Activated CD4-positive, alpha-beta T cell treated with anti-CD3 and anti-CD28 coated beads for 48 hours (primary cell): ENCODE results near the gene BEAN1.
"Not testable (repeated sequence)": the region's sequence is repeated elsewhere in the genome, so short reads cannot be mapped to it uniquely, and the experiment has no call there.

Source experiments
- DNase-seq: peaks from one replicate; pipeline ENCODE4 v3.0.0-alpha.2; 2020

Gene BEAN1

DNA sequence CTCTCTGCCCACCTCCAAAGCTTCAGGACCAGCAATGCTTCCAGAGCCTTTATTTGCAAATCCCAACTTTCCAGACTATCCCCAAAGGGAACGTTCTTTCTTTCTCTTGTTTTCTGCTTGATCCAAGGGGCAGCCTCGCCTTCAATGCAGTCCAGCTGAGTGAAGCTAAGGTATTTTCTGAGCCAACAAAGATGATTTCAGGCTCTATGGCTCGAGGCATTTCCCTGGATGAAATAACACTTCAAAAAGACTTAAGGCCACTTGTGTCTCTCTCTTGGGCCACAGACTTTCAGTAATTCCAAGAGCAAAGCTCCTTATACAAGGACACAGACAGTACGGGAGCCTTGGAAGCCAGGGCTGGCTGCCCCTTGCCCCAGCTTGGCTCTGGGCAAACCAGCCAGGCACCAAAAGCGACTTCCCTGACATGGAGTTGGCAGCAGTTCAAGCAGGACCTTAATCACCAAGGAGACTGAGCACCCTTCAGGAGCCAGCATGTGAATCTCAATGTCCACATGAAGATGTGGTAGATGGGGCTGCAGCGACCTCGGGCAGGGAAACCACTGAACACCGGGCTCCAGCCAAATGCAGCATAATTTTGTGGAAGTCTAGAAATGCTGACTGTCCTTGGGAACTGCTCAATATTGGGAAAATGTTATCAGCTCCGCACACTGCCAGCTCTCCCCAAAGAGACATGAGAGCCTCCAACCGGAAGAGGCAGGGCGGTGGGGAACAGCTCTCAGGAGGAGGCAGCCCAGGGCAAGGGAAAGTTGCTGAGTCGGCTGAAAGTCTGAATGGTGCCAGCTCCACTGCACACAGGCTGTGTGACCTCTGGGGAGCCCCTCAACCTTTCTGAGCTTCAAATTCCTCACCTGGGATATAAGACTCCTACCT lies 83.9 kb downstream of the BEAN1 start:
- DNase-seq, result no peak

GRCh38 chr16:66511602-66512271 lies 84.6 kb downstream of the BEAN1 start:
- DNase-seq, result no peak

DNA sequence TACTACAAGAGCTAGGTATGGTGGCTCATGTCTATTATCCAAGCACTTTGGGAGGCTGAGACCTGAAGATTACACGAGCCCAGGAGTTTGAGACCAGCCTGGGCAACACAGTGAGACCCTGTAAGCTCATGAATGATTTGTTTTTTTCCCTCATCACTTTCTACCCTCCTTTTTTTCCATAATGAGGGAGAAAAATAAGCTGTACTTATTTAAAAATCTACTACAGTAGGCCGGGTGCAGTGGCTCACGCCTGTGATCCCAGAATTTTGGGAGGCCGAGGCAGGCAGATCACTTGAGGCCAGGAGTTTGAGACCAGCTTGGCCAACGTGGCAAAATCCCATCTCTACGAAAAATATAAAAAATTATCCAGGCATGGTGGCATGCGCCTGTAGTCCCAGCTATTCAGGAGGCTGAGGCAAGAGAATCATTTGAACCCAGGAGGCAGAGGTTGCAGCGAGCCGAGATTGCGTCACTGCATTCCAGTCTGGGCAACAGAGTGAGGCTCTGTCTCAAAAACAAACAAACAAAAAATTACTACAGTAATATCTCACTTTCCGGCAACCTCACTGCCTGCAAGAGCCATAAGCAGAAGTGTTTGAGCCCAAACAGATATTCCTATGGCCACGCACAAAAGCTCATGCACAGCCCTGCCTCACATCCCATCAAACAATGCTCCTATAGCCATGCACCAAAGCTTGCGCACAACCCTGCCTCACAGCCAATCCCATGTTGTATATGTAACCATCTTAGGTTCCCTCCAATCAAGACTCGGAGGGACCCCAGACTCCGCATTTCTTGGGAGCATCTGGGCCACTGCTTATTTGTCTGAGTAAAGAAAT lies 85.4 kb downstream of the BEAN1 start:
- no peak for DNase-seq

- DNase-seq, result no peak
Measured at GRCh38 chr16:66513111-66513723, 86.1 kb downstream of the BEAN1 start.

- DNase-seq, result not testable (repeated sequence)
Measured at GRCh38 chr16:66514391-66514790, 87.3 kb downstream of the BEAN1 start.

GRCh38 chr16:66514980-66515595 lies 88.0 kb downstream of the BEAN1 start:
- not testable (repeated sequence) for DNase-seq

DNA sequence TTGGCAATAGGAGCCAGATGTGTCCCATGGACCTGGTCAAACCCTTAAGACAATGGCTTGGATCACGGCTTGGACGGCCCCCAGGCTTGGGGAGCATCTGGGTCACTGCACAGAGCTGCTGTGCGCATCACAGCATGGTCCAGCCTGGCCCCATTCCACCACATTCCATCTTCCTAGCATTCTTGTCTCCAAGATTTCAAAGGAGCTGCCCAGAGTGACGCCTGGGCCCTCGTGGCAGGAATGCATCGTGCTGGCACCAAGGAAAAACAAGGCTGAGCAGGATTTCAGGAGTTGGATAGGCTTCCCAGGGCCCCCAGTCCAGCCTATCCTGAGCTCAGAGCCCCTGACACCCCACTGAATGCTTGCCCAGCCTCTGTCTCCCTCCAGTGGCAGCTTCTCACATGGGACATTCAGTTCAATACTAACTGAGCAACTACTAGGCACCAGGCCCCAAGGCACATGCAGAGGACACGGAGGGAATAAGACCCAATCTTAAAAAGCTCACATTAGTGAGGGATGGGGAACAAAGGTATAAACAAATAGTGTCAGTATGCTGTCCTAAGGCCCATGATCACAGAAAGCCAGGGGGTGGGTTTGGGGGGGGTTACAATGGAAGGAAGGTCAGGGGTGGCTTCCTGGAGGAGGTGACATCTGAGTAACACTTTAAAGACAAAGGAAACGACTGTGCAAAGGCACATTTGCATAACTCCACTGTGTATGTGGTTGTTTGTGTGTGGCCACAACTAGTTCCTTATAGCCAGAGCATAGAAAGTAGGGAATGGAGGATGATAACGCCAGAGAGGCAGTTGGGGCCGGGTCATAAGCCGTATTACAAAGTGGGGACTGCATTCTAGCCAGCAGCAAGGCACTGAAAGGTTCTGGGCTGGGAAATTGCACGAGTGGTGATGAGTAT lies 88.8 kb downstream of the BEAN1 start:
- DNase-seq, result peak; percentile 53

DNA sequence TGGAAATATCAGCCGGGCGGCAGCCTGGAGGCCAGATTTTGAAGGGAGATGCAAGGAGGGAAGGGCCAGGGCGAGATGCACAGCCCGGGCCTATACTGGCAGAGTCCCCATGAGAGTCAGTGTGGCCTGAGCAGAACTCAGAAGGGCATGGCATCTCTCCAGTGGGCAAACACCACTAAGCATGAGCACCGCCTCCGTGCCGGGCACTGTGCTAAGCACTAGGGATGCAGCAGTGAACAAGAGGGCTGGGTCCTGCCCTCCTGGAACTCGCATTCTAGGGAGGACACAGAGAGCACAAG lies 89.4 kb downstream of the BEAN1 start:
- DNase-seq, result no peak

DNA sequence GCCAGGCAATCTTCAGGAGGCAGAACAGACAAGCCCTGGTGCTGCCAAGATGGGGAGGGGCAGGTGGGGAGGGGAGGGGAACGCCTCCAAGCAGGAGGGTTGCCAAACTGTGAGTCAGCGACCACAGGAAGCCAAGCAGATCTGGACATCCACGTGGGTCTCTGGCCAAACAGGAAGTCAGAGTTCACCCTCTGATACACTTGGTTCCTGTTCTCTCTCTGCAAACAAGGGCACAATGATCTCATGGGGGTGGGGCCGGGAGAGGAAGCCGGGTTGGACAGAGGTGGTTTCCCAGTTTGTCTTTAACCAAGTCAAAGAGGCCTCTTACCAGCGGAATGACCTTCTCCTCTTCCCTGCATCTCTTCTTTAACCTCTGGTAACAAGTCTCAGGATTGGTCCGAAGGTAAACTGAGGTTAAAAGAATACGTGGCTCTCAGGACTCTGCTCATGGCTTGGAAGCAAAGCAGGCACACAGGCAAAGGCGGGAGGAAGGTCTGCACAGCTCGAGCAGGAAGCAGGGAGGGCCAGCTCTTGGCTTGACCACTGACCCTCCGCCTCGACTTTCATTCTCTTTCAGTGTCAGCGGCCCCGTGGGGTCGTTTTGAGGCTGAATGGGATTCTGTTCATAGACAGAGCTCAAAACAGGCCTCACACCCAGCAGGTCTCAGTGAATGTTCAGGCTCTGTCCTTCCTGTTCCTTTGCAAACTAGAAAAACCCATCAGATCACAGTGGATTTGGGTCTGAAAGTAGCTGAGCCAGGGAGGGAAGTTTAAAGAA lies 89.9 kb downstream of the BEAN1 start:
- DNase-seq, result peak; percentile 84

DNA sequence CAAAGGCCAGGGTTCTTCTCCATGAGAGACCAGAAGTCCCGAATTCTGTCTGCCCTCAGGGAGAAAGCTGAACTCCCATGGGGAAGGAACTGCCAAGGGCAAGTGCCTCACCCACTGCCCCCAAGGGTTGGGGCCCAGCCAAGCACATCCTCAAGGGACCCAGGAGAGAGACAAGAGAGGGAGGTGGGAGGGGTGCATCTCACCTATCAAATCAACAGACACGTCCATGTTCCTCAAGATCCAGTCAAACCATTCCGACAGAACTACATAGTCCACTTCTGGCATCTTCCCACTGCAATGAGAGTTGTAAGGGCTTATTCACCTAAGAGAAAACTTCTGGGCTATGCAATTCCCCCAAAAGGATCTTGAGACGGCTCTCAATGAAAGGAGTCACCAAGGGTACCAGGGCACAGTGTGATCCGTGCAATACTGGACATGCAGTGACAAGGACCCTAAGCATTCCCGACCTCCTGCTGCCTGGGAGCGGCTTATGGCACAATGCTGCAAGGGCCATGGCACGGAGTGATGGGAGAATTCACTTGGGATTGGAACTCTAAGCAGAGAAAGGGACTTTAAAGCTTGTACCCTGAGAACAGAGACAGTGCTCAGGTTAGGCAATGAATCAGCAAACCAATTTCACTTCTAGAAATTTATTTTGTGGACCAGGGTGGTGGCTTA lies 90.6 kb downstream of the BEAN1 start:
- DNase-seq, result no peak

GRCh38 chr16:66519482-66520373 lies 92.6 kb downstream of the BEAN1 start:
- DNase-seq, result no peak

DNA sequence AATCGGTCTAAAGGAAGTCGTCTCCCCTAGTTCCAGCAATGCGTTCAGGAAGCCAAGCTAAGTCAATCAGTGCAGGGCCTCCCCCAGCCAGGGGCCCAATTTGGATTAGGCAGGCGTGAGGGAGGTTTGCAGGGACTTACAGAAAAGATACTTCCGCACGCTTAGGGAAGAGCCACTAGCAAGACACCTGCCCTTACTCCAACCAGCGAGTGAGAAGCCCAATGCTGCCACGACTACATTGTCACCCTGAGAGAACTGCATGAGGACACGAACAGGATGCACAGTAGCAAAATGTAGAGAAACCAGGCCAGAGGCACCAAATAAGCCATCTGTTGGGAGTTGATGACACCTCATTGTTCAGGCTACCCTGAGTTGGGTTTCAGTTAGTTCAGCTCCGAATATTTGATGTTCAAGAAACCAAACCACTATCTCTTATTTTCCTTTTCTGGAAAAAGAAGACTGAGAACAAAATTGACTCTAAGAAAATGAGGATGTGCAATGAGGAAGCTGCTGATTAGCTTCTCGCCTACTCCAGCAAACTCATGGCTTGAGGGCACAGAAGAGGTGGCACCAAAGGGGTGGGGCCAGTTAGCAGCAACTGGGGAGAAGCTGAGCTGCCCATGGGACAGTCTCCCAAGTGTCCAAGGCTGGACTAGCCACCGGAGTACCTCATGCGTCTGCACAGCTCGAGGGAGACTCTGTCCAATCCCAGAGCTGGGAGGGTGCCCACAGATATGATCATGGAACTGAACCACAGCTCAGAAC lies 93.5 kb downstream of the BEAN1 start:
- DNase-seq, result peak; percentile 22

GRCh38 chr16:66521252-66521713 lies 94.2 kb downstream of the BEAN1 start:
- no peak for DNase-seq

DNA sequence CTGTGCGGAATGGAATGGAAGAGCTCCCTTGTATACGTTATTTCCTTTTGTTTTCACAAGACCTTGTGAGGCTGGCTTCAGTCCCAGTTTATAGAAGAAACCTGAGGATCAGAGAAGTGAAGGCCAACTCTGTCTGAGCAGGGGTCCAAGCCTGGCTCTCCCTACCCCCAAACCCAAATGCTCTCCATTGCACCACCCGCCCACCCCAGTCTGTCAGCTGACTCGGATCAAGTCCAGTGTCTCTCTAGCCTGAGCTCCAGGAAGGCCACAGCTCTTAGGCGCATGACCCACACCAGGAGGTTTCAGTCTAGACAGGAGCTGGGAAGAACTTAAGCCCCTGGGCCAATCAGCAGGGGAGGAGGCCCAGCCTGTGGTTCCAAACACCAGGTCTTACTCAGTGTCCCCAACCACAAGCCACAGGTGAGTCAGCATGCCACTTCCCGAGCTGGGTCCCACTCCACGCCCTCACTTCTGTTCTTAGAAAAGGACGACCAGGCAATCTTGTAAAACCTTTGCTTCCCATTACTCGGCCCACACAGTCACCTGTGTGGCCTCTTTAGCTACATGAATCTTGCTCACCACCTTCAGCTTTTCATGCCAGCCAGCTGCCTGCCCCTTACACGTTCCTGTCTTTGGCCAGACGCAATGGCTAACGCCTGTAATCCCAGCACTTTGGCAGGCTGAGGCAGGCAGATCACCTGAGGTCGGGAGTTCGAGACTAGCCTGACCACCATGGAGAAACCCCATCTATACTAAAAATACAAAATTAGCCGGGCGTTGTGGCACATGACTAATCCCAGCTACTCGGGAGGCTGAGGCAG lies 95.1 kb downstream of the BEAN1 start:
- peak; percentile 96 for DNase-seq

DNA sequence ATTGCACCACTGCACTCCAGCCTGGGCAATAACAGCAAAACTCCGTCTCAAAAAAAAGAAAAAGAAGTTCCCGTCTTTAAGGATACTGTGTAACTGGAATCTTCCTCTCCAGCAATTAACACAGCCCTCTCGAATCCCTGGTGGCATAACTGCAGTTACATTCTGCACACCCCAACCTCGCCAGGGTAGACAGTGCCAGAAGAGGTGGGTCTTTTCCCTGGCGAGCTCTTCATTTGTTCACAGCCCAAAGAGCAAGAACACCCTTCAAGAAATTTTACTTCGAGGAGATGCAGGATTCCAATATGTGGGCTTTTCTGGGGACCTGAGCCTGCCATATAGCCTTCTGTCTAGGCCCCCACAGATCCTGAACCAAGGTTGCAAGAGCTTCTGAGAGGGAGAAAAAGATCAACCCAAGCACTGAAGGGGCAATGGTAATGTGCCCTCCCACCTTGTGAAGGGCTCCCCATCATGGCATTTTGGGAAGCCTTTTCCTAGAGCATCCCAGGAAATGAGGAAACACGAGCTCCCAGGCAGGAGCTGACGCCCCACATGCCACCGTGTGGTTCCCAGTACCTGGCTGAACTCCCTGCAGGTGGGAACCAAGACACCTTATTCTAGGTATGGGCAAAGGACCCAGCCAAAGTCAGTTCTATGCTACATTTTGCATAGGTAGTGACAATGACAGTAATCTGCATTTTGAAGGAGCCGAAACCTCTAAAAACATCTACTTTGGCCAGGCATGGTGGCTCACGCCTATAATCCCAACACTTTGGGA lies 95.9 kb downstream of the BEAN1 start:
- no peak for DNase-seq

DNA sequence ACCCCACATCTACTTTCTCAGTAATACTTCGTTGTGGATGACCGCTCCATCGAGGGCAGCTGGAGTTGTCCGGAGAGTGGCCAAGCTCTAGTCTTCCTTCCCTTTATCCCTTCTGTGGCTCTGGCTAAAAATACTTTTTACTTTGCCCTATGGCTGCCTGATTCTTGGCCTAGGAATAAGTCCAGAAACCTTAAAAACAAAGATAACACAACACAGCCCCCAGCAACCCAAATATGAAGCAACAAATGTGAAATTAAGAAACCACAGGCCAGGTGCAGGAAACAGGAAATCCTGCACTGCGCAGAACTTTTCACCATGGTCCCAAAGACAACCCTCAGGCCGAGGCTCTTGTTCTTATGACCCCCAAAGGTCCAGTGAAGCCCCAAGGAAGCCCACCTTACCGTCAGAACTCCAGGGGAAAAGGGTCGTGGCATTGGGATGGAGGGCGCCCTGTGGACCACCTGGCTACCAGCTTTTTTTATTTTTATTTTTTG lies 96.8 kb downstream of the BEAN1 start:
- DNase-seq, result no peak
